Kidney (tissue), 14 donors: ENCODE measurements around the gene NR2F1-AS1. TPM values are rescaled to one million over a fixed set of nuclear protein-coding genes. Genes with fewer than 3 reads are reported as not detected.

Experiments
- DNase-seq, 5 donors: peaks; one replicate each; pipeline ENCODE4 v3.0.0-alpha.2; 2013 to 2020
- FAIRE-seq: peaks from 2 replicates; lab custom pipeline; 2012; peaks lifted over from hg19 to GRCh38; lab: Jason Lieb, UNC
- H3K27ac ChIP-seq, 2 donors: one replicate each; pipeline ENCODE4 v1.7.0; 2013; ENCODE audit warnings: low read depth in 2 of 2, low read length in 2 of 2, inconsistent platforms in 1 of 2
- H3K27me3 ChIP-seq: one replicate; pipeline ENCODE4 v1.7.1; 2013; ENCODE audit warnings: low read length, inconsistent platforms; ENCODE audit not compliant: control insufficient read depth, insufficient read depth
- H3K36me3 ChIP-seq, 3 donors: one replicate each; pipeline versions ENCODE4 v1.7.0 to v1.7.1; 2013; ENCODE audit warnings: low read length in 3 of 3, control low read depth in 1 of 3, inconsistent platforms in 1 of 3; ENCODE audit not compliant: insufficient read depth in 3 of 3, control insufficient read depth in 2 of 3
- H3K4me1 ChIP-seq, 3 donors: one replicate each; pipeline versions ENCODE4 v1.7.0 to v1.7.1; 2013; ENCODE audit warnings: low read length in 3 of 3, inconsistent platforms in 1 of 3, low read depth in 1 of 3; ENCODE audit not compliant: control insufficient read depth in 2 of 3, insufficient read depth in 2 of 3
- H3K4me3 ChIP-seq, 3 donors: one replicate each; pipeline versions ENCODE4 v1.7.0 to v1.8.1; 2013; ENCODE audit warnings: low read length in 3 of 3, control low read depth in 1 of 3, inconsistent platforms in 1 of 3
- H3K9ac ChIP-seq, 3 donors: one replicate each; pipeline versions ENCODE4 v1.7.0 to v1.7.1; 2013; ENCODE audit warnings: low read length in 3 of 3, control low read depth in 1 of 3, inconsistent platforms in 1 of 3
- H3K9me3 ChIP-seq, 3 donors: one replicate each; pipeline versions ENCODE4 v1.7.0 to v1.7.1; 2013; ENCODE audit warnings: low read length in 3 of 3, control low read depth in 1 of 3, inconsistent platforms in 1 of 3; ENCODE audit not compliant: control insufficient read depth in 2 of 3, insufficient read depth in 1 of 3
- intact Hi-C: fragments of 100-400 bp; cut with DNase I; formaldehyde crosslinking; loops from one replicate; pipeline ENCODE4 v1.11.1; 2022
- polyA plus RNA-seq: library from polyadenylated mRNA; stranded (reverse); fragments of 350-450 nt; fragmentation: Illumina TruSeq; extraction: RNeasy Lipid Tissue Mini Kit (QIAGEN cat#74804); gene quantifications from one replicate; pipeline ENCODE4 v1.2.3, GENCODE V29; 2014; ENCODE audit warnings: low read depth, low replicate concordance; ENCODE audit not compliant: insufficient read depth
- total RNA-seq: library from RNA; stranded (reverse); fragmentation: NEBNext Ultra II Directional; extraction: Animal tissue kit (Norgen Biotek cat#: 25700); gene quantifications from one replicate; pipeline ENCODE4 v1.2.1, GENCODE V29; 2021
- TF ChIP-seq, protein P1 (sequence below): IDR thresholded peaks from 3 replicates; pipeline ENCODE4 v1.5.1; 2012; ENCODE audit warnings: mild to moderate bottlenecking, moderate library complexity, borderline replicate concordance; ENCODE audit not compliant: insufficient read depth; ENCODE audit errors: extremely low read depth
- donor health status: control.
- donor health status: control.
- donor health status: control.
- donor health status: control.
- donor health status: control.
- donor health status: DM: yes; HTN: yes; CAD: no.
- donor health status: Normal renal cell carcinoma (clear cell type).

Gene NR2F1-AS1
- total and polyA plus RNA-seq, 2 donors from 2014 or later, result 13.0 to 16.0 TPM

DNA sequence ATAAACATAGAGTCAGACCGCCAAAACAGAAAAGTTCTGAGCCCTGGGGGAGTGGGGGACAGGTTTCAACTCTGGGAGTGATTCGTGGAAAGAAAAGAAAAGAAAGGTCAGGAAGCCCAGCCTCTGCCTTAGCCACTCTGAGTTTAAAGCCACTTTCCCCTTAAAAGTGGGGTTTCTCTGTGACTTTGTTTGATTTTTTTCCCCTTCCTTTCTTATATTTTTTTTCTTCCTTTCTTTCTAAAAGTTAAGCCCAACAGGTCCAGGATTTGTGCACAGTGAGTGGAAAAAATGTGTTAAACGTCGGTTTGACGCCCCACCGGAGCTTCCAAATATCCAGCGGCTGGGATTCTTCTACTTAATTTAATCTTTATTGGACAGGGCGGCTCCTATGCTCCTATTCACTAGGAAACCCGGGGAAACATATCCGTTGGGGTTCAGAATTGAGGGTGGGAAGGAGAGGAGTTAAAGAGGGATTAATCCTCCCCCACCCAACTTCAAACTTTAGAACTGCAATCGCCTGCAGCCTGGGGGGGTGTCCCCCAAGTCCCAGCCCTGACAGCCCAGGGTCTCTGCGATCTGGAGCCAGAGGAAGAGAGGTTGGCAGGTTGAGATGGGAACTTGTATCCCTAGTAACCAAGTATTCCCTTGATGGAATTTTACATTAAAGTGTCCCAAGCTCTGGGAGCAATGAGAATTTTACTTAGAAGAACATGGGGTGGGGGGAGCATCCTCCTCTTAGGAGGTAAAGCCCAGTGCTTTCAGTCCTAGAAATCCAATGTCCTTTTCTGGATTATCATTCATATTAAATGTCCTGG, 6.3 kb downstream of the NR2F1-AS1 start:
- Histone ChIP-seq H3K4me3 (no peak overlapping the region), H3K36me3 (peaks cover 0 to 2% (median 0%) of the 10 kb centered on the region in 3 donors), H3K27me3 (no peaks in the 10 kb centered on the region), H3K4me1 (peaks cover 0 to 9% (median 3%) of the 10 kb centered on the region in 3 donors), H3K27ac (peak overlapping the region; percentile 8 to 14), H3K9ac (no peak overlapping the region), H3K9me3 (no peaks in the 10 kb centered on the region)
- DNase-seq (peak in 4 of 5 donors; percentile 30 to 83 (median 62)), FAIRE-seq (no peak)
- TF ChIP-seq, protein P1, sequence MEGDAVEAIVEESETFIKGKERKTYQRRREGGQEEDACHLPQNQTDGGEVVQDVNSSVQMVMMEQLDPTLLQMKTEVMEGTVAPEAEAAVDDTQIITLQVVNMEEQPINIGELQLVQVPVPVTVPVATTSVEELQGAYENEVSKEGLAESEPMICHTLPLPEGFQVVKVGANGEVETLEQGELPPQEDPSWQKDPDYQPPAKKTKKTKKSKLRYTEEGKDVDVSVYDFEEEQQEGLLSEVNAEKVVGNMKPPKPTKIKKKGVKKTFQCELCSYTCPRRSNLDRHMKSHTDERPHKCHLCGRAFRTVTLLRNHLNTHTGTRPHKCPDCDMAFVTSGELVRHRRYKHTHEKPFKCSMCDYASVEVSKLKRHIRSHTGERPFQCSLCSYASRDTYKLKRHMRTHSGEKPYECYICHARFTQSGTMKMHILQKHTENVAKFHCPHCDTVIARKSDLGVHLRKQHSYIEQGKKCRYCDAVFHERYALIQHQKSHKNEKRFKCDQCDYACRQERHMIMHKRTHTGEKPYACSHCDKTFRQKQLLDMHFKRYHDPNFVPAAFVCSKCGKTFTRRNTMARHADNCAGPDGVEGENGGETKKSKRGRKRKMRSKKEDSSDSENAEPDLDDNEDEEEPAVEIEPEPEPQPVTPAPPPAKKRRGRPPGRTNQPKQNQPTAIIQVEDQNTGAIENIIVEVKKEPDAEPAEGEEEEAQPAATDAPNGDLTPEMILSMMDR, result no peak
- intact Hi-C loops, result no loop called here

DNA sequence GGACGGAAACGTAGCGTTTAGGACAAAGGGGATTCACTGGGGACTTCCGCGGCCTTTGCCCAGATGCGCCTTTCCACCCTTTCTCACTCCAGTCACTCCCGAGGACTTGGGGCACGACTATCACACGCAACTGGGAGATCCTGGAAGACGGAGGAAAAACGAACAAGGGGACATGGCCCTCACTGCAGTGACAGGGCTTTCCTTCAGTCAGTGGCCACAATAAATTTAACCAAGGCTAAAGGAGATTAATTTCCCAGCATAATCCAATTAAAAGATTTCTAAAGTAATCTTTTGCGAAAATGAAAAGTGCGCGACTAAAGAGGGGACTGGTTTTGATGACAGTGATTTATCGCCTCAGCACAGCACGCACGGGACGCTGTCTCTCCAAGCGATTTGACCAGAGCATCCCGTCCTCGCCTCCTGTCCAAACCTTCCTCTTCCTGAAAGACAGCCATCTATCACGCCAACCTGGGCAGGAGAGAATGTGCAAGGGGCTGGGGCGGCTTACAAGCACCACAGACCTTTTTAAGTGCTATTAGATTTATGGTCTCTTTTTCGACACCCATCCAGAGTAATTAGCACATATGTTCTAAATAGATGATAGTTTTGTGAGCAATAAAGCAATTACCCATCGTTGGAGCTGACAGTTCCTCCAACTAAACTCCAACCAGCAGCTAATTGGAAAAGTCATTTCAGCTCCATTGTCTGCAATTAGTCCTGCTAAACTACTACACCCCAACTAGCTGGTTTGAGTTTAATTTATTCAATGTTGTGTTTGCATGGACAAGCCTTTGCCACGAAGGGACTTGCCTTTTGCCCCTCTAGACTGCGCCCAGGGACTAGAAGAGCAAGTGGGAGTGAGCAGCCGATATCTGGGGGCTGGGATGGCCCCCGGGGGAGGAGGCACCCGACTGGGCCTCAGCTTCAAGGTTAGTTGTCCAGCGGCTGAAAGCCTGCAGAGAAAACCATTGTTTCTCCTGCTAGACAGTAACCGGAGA, 7.4 kb downstream of the NR2F1-AS1 start:
- Histone ChIP-seq H3K4me1 (peaks cover 0 to 9% (median 0%) of the 10 kb centered on the region in 3 donors), H3K9me3 (no peaks in the 10 kb centered on the region), H3K27ac (peak overlapping the region; percentile 29 to 60), H3K27me3 (no peaks in the 10 kb centered on the region), H3K36me3 (peaks cover 0 to 2% (median 0%) of the 10 kb centered on the region in 3 donors), H3K4me3 (peak overlapping the region; percentile 30 to 52 (median 51)), H3K9ac (peak overlapping the region in 1 of 3 donors; percentile 20)
- DNase-seq (peak in 4 of 5 donors; percentile 45 to 69 (median 62)), FAIRE-seq (no peak)
- TF ChIP-seq, protein P1, result no peak
- intact Hi-C loops, result no loop called here

DNA sequence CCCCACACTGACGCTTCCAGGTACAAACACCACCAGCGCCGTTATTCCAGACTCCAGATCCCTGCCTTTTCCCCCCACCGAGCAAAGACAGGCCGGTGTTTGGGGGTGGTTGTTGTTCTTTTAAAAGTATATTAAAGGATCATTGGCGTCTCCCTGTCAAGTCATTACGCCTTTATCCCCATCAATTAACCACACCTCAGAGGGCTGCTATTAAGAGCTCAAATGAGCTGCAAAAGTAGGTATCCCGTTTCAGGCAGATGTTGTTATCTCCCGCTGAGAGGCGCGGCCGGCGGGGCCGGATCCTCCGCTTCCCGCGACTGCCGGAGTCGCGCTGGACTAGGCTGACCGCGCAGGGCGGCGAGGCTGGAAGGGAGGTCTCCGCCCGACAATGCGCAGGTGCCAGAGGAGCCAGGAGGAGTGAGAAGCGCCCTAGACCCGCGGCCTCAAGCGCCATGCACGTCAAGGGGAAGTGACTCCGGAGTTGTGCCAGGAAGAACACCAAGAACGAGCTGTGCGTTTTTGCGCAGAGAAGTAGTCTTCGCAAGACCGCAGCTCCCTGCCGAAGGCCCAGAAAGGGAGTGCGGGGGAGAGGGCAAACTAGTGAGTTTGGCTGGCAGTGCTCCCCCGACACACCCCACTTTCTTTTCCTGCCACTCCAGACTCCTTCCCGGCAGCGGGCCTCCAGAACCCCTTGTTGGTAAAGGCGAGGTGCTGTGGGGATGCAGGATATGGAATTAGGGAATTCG, 8.2 kb downstream of the NR2F1-AS1 start:
- TF ChIP-seq, protein P1, result no peak
- DNase-seq (peak; percentile 69 to 90 (median 87)), FAIRE-seq (no peak)
- H3K27ac ChIP-seq, result peak overlapping the region; percentile 29 to 60
- H3K9me3 ChIP-seq, result no peaks in the 10 kb centered on the region
- peak overlapping the region; percentile 45 to 52 (median 51) for H3K4me3 ChIP-seq
- H3K27me3 ChIP-seq, result no peaks in the 10 kb centered on the region
- peaks cover 0 to 2% (median 0%) of the 10 kb centered on the region in 3 donors for H3K36me3 ChIP-seq
- intact Hi-C loops, result no loop called here
- peaks cover 0 to 9% (median 0%) of the 10 kb centered on the region in 3 donors for H3K4me1 ChIP-seq
- peak overlapping the region in 1 of 3 donors; percentile 6 for H3K9ac ChIP-seq
